ENCODE results near the gene RHO.

The RHO gene

DNA sequence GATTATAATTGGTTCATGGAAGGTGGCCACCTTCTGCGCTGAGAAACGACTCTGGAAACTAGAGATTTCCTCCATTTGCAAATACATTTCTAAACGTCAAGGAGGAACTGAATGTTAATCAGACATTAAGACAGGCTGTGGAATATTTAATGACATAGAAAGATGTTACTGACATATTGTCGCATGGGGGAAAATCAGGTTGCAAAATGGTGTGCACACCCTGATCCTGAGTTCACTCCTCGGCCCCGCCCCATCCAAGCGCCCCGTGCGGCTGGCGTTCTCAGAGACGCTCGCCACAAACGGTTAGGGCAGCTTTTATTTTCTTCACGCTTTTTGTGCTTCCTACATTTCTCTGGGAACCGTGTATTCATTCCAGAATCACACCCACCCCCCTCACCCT is 25.3 kb downstream of the RHO start:
- no peaks in the 10 kb centered on the region for H4K20me1 ChIP-seq (ENCODE audit: insufficient read depth, low read length)

DNA sequence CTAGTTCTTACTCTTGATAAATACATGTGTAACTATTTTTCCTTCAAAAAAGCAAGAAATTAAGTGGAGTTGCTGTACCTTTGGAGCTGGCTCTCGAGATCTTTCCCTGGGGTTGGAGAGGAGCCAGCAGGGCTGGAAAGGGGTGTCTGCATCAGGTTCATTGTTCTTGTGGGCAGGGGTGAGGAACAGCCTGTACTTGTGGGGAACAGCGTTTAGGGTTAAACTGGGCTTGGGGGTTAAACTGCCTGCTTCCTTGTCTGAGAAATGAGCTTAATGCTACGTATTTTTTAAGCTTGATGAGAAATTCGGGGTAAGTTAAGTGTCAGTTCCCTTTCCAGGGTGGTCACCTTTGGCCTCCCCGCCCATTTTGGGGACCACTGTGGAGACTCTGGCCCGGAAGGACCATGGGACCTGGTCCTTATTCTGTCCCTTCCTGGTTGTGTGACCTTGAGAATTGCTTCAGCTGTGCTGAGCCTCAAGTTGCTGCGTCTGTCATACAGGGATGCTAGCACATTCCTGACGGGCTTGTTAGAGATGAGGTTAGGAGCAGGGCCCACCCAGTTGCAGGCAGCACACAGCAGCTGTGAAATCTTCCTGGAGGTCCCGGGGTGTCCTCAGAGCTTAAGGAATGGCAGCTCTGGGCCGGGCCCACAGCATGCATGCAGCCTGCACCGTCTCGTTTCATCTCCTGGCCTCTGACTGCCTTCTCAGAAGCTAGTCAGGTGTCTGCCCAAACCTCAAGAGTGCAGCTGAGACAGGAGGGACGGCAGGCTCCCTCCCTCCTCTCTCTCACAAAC is 26.1 kb downstream of the RHO start:
- Histone ChIP-seq H3K36me3 (replicated peaks; ENCODE audit: insufficient read depth, low read length) (no peaks in the 10 kb centered on the region), H3K9me3 (replicated peaks; ENCODE audit: insufficient read depth, low read length) (no peaks in the 10 kb centered on the region), H3K9ac (ENCODE audit: low read length) (no peak overlapping the region), H3K9me2 (replicated peaks; ENCODE audit: insufficient read depth, low read length) (no peaks in the 10 kb centered on the region), H3K27ac (ENCODE audit: low read length) (no peak overlapping the region), H4K20me1 (ENCODE audit: insufficient read depth, low read length) (no peaks in the 10 kb centered on the region), H3K4me1 (ENCODE audit: low read length) (peaks cover 7% of the 10 kb centered on the region), H3K79me2 (ENCODE audit: low read length) (no peaks in the 10 kb centered on the region), H2AFZ (ENCODE audit: low read length) (no peak overlapping the region), H3K27me3 (replicated peaks; ENCODE audit: insufficient read depth, low read length) (no peaks in the 10 kb centered on the region), H3K4me2 (ENCODE audit: low read depth, low read length) (peak overlapping the region; percentile 11; the same call in 1 of the 2 replicates), H3F3A (ENCODE audit: insufficient read depth, low read length) (no peaks in the 10 kb centered on the region), H3K4me3 (ENCODE audit: low read length) (no peak overlapping the region)
- TF ChIP-seq EZH2 (optimal IDR thresholded peaks at IDR 0.05; ENCODE audit: low read depth, low read length) (no peak), EZH2phosphoT487 (IDR thresholded peaks at IDR 0.05; ENCODE audit: low read length) (no peak)
- TF ChIP-seq, protein P1, sequence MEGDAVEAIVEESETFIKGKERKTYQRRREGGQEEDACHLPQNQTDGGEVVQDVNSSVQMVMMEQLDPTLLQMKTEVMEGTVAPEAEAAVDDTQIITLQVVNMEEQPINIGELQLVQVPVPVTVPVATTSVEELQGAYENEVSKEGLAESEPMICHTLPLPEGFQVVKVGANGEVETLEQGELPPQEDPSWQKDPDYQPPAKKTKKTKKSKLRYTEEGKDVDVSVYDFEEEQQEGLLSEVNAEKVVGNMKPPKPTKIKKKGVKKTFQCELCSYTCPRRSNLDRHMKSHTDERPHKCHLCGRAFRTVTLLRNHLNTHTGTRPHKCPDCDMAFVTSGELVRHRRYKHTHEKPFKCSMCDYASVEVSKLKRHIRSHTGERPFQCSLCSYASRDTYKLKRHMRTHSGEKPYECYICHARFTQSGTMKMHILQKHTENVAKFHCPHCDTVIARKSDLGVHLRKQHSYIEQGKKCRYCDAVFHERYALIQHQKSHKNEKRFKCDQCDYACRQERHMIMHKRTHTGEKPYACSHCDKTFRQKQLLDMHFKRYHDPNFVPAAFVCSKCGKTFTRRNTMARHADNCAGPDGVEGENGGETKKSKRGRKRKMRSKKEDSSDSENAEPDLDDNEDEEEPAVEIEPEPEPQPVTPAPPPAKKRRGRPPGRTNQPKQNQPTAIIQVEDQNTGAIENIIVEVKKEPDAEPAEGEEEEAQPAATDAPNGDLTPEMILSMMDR (IDR thresholded peaks at IDR 0.05; ENCODE audit: low read length), result no peak
- DNase-seq, result no peak

More for the DNA sequence above, 25.3 kb downstream of the RHO start:
- H3K4me3 ChIP-seq (ENCODE audit: low read length), result no peak overlapping the region
- no peak overlapping the region for H3K27ac ChIP-seq (ENCODE audit: low read length)
- no peak overlapping the region for H2AFZ ChIP-seq (ENCODE audit: low read length)
- no peaks in the 10 kb centered on the region for H3K9me3 ChIP-seq (replicated peaks; ENCODE audit: insufficient read depth, low read length)
- H3K9ac ChIP-seq (ENCODE audit: low read length), result no peak overlapping the region
- peak overlapping the region; percentile 11; the same call in 1 of the 2 replicates for H3K4me2 ChIP-seq (ENCODE audit: low read depth, low read length)
- H3K4me1 ChIP-seq (ENCODE audit: low read length), result peaks cover 3% of the 10 kb centered on the region
- no peaks in the 10 kb centered on the region for H3K79me2 ChIP-seq (ENCODE audit: low read length)
- H3K9me2 ChIP-seq (replicated peaks; ENCODE audit: insufficient read depth, low read length), result no peaks in the 10 kb centered on the region
- no peaks in the 10 kb centered on the region for H3K27me3 ChIP-seq (replicated peaks; ENCODE audit: insufficient read depth, low read length)
- peak; percentile 28 for DNase-seq
- H3K36me3 ChIP-seq (replicated peaks; ENCODE audit: insufficient read depth, low read length), result no peaks in the 10 kb centered on the region
- H3F3A ChIP-seq (ENCODE audit: insufficient read depth, low read length), result no peaks in the 10 kb centered on the region
- TF ChIP-seq, protein P1 (IDR thresholded peaks at IDR 0.05; ENCODE audit: low read length), result no peak
- no peak for TF ChIP-seq EZH2 (optimal IDR thresholded peaks at IDR 0.05; ENCODE audit: low read depth, low read length)
- TF ChIP-seq EZH2phosphoT487 (IDR thresholded peaks at IDR 0.05; ENCODE audit: low read length), result no peak

DNA sequence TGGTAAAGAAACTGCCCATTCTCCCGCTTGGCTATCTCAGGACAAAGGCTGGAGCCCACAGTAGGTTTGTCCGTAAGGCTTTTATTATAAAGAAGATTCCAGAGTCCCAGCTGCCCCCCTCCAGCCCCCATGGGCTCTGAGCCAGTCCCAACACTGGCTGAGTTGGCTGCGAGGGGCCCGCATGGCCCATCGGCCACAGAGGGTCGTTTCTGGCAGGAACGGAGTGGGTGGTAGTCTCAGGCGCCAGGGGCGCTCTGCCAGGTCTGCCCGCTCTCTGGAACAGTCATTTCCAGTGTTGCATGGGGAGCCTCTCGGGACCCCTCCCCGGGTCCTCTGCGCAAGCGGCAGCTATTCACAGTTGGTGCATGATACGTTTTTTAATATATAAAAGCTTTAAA is 26.7 kb downstream of the RHO start:
- peaks cover 7% of the 10 kb centered on the region for H3K4me1 ChIP-seq (ENCODE audit: low read length)
- H3K4me2 ChIP-seq (ENCODE audit: low read depth, low read length), result no peak overlapping the region
- H3K79me2 ChIP-seq (ENCODE audit: low read length), result no peaks in the 10 kb centered on the region
- H3K9me2 ChIP-seq (replicated peaks; ENCODE audit: insufficient read depth, low read length), result no peaks in the 10 kb centered on the region
- no peak for DNase-seq
- H2AFZ ChIP-seq (ENCODE audit: low read length), result no peak overlapping the region
- H4K20me1 ChIP-seq (ENCODE audit: insufficient read depth, low read length), result no peaks in the 10 kb centered on the region
- no peaks in the 10 kb centered on the region for H3F3A ChIP-seq (ENCODE audit: insufficient read depth, low read length)
- H3K27ac ChIP-seq (ENCODE audit: low read length), result no peak overlapping the region
- H3K27me3 ChIP-seq (replicated peaks; ENCODE audit: insufficient read depth, low read length), result no peaks in the 10 kb centered on the region
- no peaks in the 10 kb centered on the region for H3K36me3 ChIP-seq (replicated peaks; ENCODE audit: insufficient read depth, low read length)
- H3K9me3 ChIP-seq (replicated peaks; ENCODE audit: insufficient read depth, low read length), result no peaks in the 10 kb centered on the region
- H3K9ac ChIP-seq (ENCODE audit: low read length), result no peak overlapping the region
- no peak for TF ChIP-seq EZH2phosphoT487 (IDR thresholded peaks at IDR 0.05; ENCODE audit: low read length)
- no peak for TF ChIP-seq EZH2 (optimal IDR thresholded peaks at IDR 0.05; ENCODE audit: low read depth, low read length)
- TF ChIP-seq, protein P1 (IDR thresholded peaks at IDR 0.05; ENCODE audit: low read length), result no peak
- no peak overlapping the region for H3K4me3 ChIP-seq (ENCODE audit: low read length)

Measured in MM.1S (cell line).